Endometrial microvascular endothelial cells (primary cell): ENCODE measurements around the gene SORCS3. TPM values are rescaled to one million over a fixed set of nuclear protein-coding genes. Genes with fewer than 3 reads are reported as not detected.

Source experiments
- in situ Hi-C: cut with HindIII; loops from 2 replicates; pipeline ENCODE4 v1.10.0; 2017; ENCODE audit warnings: low sequenced_read_pairs, low pct_unique_long_range_greater_than_20kb; ENCODE audit errors: inconsistent ontology term
- total RNA-seq: library from RNA; depleted of rRNA; stranded (reverse); fragments of >200 nt; gene quantifications from one replicate; pipeline ENCODE4 v1.2.3, GENCODE V29; 2015; ENCODE audit errors: inconsistent ontology term

SORCS3 gene
- total RNA-seq, 1 donor from 2014 or later, result not detected

GRCh38 chr10:105104297-105104696 is 463.2 kb downstream of the SORCS3 start:
- in situ Hi-C loops, result no loop called here

- in situ Hi-C loops, result no loop called here
Measured at GRCh38 chr10:105109164-105109563, 468.1 kb downstream of the SORCS3 start.

DNA sequence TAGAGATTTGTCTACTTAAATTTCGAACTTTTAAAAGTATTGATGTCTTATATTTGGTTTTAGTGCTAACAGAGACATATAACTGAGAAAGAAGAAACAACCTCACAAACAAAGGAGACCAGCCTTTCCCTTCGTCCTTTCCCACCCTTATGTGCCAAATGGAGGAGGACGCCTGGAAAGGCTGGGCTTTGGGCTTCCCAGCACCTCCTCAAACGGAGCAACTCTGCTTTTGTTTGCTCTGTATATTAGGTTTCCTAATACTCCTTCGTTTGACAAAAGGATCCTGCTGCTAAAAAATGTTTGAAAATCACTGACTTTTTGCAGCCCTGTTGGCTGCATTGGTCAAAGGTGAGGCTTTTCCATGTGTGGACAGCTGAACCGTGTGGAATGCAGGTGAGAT is 471.8 kb downstream of the SORCS3 start:
- in situ Hi-C loops, result no loop called here

DNA sequence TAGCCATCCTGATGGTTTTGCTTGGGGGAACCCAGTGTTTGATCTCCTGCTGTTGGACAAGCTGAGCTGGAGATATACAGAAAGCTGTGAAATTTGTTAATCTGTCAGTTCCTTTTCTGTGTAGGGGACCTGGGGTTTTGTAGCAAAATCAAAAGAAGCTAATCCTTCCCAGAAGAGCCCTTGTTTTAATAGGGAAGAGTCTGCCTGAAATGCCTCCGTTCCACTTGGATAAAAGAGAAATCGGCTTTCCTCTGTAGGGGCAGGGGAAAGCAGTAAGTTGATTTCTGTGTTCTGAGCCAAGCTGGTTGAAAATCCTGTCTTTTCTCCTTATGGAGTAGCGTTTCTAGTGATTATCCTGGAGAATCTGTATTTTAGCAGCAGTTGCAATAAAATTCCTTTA is 472.6 kb downstream of the SORCS3 start:
- in situ Hi-C loops, result no loop called here

DNA sequence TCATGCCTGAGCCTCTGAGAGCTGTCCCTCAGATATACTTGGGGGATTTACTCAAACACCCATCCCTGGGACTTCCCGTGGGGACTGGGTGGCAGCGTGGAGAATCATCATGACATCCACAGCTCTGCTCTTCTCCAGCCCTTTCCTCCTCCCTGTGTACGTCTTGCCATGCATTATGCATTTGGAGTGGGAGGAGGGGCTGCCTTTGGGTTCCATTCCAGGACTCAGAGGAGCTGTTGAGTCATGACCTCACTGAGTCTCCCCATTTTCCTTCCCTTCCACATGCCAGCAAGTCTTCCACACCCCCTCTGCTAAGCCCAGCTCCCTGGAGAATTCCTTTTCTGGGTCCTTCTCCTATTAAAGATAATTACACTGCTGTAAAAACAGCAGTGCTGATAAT is 480.7 kb downstream of the SORCS3 start:
- in situ Hi-C loops, result no loop called here

DNA sequence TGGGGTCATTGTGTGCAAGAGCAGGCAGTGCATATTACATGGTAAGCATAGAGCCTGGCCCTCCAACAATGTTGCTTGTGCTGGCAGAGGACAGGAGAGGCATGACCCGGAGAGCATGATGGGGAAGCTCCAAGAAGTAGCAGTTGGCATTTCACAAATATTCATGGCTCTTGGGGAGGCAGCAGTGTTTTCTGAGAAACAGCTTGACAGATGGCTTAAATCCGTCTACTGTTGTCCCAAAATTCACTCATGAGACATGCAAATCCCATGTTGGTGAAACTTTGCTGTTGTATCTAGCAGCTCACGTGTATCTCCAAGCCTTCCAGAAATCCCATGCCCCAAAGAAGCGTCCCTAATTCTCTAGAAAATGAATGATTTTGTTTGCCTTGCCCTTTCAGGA is 487.0 kb downstream of the SORCS3 start:
- in situ Hi-C loops, result no loop called here

GRCh38 chr10:105138358-105138757 is 497.3 kb downstream of the SORCS3 start:
- in situ Hi-C loops, result no loop called here

- in situ Hi-C loops, result no loop called here
Measured at GRCh38 chr10:105139363-105139896, 498.3 kb downstream of the SORCS3 start.

- in situ Hi-C loops, result no loop called here
Measured at GRCh38 chr10:105140600-105140999, 499.5 kb downstream of the SORCS3 start.

DNA sequence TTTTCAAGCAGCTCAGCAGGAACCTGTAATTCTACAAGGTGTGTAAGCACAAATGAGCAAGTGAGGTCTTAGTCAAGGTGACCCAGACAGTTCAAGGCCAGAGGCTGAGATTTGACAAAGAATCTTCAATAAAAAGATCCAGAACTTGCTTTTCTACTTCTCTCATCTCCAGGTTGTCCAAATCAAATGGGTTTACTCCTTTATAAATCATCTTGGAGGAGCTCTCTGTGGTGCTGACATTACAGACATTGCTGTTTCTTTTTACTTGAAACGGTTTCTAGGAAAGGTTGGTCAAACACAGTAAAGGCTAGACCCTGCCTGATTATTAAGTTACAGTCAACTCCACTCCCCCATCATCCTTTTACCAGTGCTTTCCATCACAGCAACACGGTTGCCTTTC is 504.6 kb downstream of the SORCS3 start:
- in situ Hi-C loops, result no loop called here

DNA sequence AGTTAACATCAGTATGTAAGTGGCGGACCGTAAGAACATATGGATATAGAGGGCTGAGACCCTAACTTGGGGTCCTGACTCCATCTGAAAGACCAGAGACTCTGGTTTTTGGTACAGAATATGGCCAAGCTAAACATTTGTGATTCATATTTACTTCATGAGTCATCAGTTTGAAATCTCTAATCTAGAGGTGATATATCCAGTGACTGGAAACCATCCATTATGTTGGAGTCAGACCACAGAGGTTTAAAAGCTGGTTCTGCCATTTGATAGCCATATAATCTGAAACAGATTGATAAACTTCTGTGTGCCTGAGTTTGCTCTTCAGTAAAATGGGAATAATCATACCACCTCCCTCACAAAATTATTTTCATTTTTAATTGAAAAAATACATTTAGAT is 505.3 kb downstream of the SORCS3 start:
- in situ Hi-C loops, result no loop called here

- in situ Hi-C loops, result no loop called here
Measured at GRCh38 chr10:105148456-105148855, 507.4 kb downstream of the SORCS3 start.

DNA sequence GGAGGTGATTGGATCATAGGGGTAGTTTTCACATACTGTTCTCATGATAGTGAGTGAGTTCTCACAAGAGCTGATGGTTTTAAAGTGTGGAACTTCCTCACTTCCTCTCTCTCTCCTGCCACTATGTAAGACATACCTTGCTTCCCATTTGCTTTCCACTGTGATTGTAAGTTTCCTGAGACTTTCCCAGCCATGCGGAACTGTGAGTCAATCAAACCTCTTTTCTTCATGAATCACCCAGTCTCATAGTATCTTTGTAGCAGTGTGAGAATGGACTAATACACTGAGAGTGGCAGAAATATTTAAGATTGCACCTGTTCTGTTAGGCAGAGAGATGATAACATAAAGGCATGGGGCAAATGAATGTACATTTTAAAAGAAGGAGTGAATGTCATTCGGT is 507.8 kb downstream of the SORCS3 start:
- in situ Hi-C loops, result no loop called here

DNA sequence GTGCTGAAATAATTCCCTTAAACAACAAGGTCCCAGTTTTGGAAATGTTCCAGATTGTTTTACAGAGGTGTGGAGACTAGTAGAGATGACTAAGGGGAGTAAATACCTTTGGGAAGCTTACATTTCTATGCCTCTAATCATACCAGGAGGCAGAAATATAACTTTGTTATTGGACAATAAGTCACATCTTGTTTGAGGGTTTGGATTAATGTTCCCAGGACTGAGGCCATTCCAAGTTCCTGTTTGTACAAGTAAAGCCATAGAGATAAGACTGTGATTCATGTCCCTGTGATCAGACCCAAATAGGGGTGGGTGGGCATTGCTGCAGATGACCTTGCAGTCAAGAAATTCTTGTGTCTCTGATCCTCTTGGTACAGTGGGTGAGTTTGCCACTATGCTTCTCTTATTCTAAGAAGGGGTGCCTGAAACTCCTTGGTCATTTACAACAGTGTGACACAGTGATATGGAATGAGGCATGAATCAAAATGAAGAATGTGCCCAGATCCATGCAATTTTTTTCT is 508.3 kb downstream of the SORCS3 start:
- in situ Hi-C loops, result no loop called here

- in situ Hi-C loops, result no loop called here
Measured at GRCh38 chr10:105150259-105150880, 509.3 kb downstream of the SORCS3 start.

- in situ Hi-C loops, result no loop called here
Measured at GRCh38 chr10:105154736-105155135, 513.6 kb downstream of the SORCS3 start.

GRCh38 chr10:105159268-105159667 is 518.2 kb downstream of the SORCS3 start:
- in situ Hi-C loops, result no loop called here

GRCh38 chr10:105161149-105161548 is 520.1 kb downstream of the SORCS3 start:
- in situ Hi-C loops, result no loop called here

- in situ Hi-C loops, result no loop called here
Measured at GRCh38 chr10:105161767-105162166, 520.7 kb downstream of the SORCS3 start.

- in situ Hi-C loops, result no loop called here
Measured at GRCh38 chr10:105170521-105170920, 529.4 kb downstream of the SORCS3 start.

DNA sequence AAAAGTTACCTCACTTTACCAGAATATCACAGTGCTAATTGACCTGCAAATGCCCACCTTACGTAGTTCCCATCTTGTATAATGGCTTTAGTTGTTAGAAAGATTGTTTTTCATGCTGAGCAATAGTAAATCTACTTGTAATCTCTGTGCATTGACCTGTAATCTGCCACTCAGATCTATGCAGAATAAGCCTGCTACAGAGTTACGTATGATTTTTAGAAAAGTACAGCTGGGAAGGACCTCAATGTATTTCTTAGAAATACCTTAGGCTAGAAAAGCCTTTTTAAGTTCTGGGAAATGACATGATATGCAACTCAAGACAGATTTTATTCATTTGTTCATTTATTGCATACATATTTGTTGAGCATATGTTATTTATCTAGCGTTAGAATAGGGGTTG is 530.9 kb downstream of the SORCS3 start:
- in situ Hi-C loops, result no loop called here
